Hepatocyte (in vitro differentiated cells): ENCODE measurements around the gene USP10. TPM values are rescaled to one million over a fixed set of nuclear protein-coding genes. Genes with fewer than 3 reads are reported as not detected.

Experiments used
- DNase-seq: peaks from one replicate; pipeline ENCODE4 v3.0.0-alpha.2; 2016; ENCODE audit warnings: low spot score
- H2AFZ ChIP-seq: fragments of 200-600 bp; sonication (generic); 2 replicates; pipeline ENCODE4 v1.6.0; 2016; ENCODE audit warnings: antibody characterized with exemption, mild to moderate bottlenecking
- H3K27ac ChIP-seq: fragments of 200-600 bp; sonication (generic); 2 replicates; pipeline ENCODE4 v1.5.1; 2016; ENCODE audit warnings: mild to moderate bottlenecking
- H3K27me3 ChIP-seq: fragments of 200-600 bp; sonication (generic); 2 replicates; pipeline ENCODE4 v1.6.1; 2016
- H3K36me3 ChIP-seq: fragments of 200-600 bp; sonication (generic); replicated peaks from 2 replicates; pipeline ENCODE4 v1.5.1; 2016; ENCODE audit warnings: low read depth; ENCODE audit not compliant: insufficient read depth
- H3K4me1 ChIP-seq: fragments of 200-600 bp; sonication (generic); 2 replicates; pipeline ENCODE4 v1.5.1; 2016; ENCODE audit warnings: mild to moderate bottlenecking, moderate library complexity; ENCODE audit not compliant: insufficient read depth
- H3K4me2 ChIP-seq: fragments of 200-600 bp; sonication (generic); 2 replicates; pipeline ENCODE4 v1.6.0; 2016
- H3K4me3 ChIP-seq: fragments of 200-600 bp; sonication (generic); 2 replicates; pipeline ENCODE4 v1.5.1; 2016; ENCODE audit warnings: mild to moderate bottlenecking
- H3K79me2 ChIP-seq: fragments of 200-600 bp; sonication (generic); 2 replicates; pipeline ENCODE4 v1.6.0; 2017; ENCODE audit warnings: mild to moderate bottlenecking
- H3K9me2 ChIP-seq: fragments of 200-600 bp; sonication (generic); replicated peaks from 2 replicates; pipeline ENCODE4 v1.6.0; 2017; ENCODE audit warnings: mild to moderate bottlenecking; ENCODE audit not compliant: insufficient read depth
- H3K9me3 ChIP-seq: fragments of 200-600 bp; sonication (generic); 2 replicates; pipeline ENCODE4 v1.5.1; 2016; ENCODE audit warnings: low read depth, mild to moderate bottlenecking
- H4K20me1 ChIP-seq: fragments of 200-600 bp; sonication (generic); 2 replicates; pipeline ENCODE4 v1.6.0; 2016; ENCODE audit warnings: mild to moderate bottlenecking; ENCODE audit not compliant: insufficient read depth, poor library complexity, severe bottlenecking
- CTCF ChIP-seq: fragments of 200-600 bp; sonication (generic); IDR thresholded peaks from 2 replicates; pipeline ENCODE4 v1.5.1; 2016; ENCODE audit warnings: antibody characterized with exemption, mild to moderate bottlenecking; ENCODE audit not compliant: poor library complexity
- EZH2 ChIP-seq: fragments of 200-600 bp; sonication (generic); IDR thresholded peaks from 2 replicates; pipeline ENCODE4 v1.6.1; 2016; ENCODE audit warnings: antibody characterized with exemption, mild to moderate bottlenecking, borderline replicate concordance
- EZH2phosphoT487 ChIP-seq: fragments of 200-600 bp; sonication (generic); IDR thresholded peaks from one replicate; pipeline ENCODE4 v1.6.1; 2018; ENCODE audit warnings: antibody characterized with exemption, mild to moderate bottlenecking, low read depth, moderate library complexity; ENCODE audit not compliant: unreplicated experiment, severe bottlenecking
- WGBS: methylation state at CpG from one replicate; pipeline ENCODE4 v1.1.6; 2016; ENCODE audit warnings: low lambda C conversion rate; ENCODE audit errors: missing lambda C conversion rate; 5-methylcytosine and 5-hydroxymethylcytosine counted together
- polyA plus RNA-seq: library from polyadenylated mRNA; unstranded; fragments of >200 nt; fragmentation: Nextera tagmentation; extraction: Ambion mirVana; gene quantifications from 2 replicates; pipeline ENCODE4 v1.2.1, GENCODE V29; 2016
- total RNA-seq: library from RNA; depleted of rRNA; stranded (reverse); fragments of >200 nt; gene quantifications from 2 replicates; pipeline ENCODE4 v1.2.3, GENCODE V29; 2014

Gene USP10
- total and polyA plus RNA-seq, 2 experiments from 2014 or later = 53.1 to 62.4 TPM

- TF ChIP-seq EZH2 (no peak), CTCF (no peak), EZH2phosphoT487 (no peak)
These were observed 29.7 kb upstream of the USP10 start for GRCh38 chr16:84670063-84670462.

GRCh38 chr16:84672276-84673202 lies 27.3 kb upstream of the USP10 start:
- H2AFZ ChIP-seq = no peak overlapping the region
- no peaks in the 10 kb centered on the region for H3K9me3 ChIP-seq
- H3K4me1 ChIP-seq = no peaks in the 10 kb centered on the region
- peak; percentile 83 for DNase-seq
- TF ChIP-seq EZH2 (no peak), CTCF (peak; percentile 78)
- no peaks in the 10 kb centered on the region for H3K9me2 ChIP-seq
- H3K4me3 ChIP-seq = no peak overlapping the region
- H3K27me3 ChIP-seq = no peaks in the 10 kb centered on the region
- no peaks in the 10 kb centered on the region for H4K20me1 ChIP-seq
- H3K27ac ChIP-seq = no peak overlapping the region
- no peaks in the 10 kb centered on the region for H3K36me3 ChIP-seq
- no peaks in the 10 kb centered on the region for H3K79me2 ChIP-seq
- no peak overlapping the region for H3K4me2 ChIP-seq
- 61% methylated on average over 26 of the region's 26 CpGs for WGBS

More at GRCh38 chr16:84670063-84670462, 29.7 kb upstream of the USP10 start:
- Histone ChIP-seq H4K20me1 (no peaks in the 10 kb centered on the region), H3K9me3 (no peaks in the 10 kb centered on the region), H3K27ac (no peak overlapping the region), H3K36me3 (no peaks in the 10 kb centered on the region), H2AFZ (no peak overlapping the region), H3K4me1 (no peaks in the 10 kb centered on the region), H3K9me2 (no peaks in the 10 kb centered on the region), H3K79me2 (no peaks in the 10 kb centered on the region), H3K4me3 (no peak overlapping the region), H3K4me2 (no peak overlapping the region), H3K27me3 (no peaks in the 10 kb centered on the region)
- WGBS = 91% methylated on average over 12 of the region's 12 CpGs
- DNase-seq = no peak

- no peak overlapping the region for H3K4me2 ChIP-seq
- H3K9me2 ChIP-seq = no peaks in the 10 kb centered on the region
- no peaks in the 10 kb centered on the region for H3K4me1 ChIP-seq
- H3K9me3 ChIP-seq = no peaks in the 10 kb centered on the region
- no peak overlapping the region for H2AFZ ChIP-seq
- no peak overlapping the region for H3K27ac ChIP-seq
- H3K4me3 ChIP-seq = no peak overlapping the region
- no peaks in the 10 kb centered on the region for H3K79me2 ChIP-seq
- H3K36me3 ChIP-seq = no peaks in the 10 kb centered on the region
- TF ChIP-seq EZH2 = no peak
- no peak for TF ChIP-seq CTCF
- TF ChIP-seq EZH2phosphoT487 = no peak
- DNase-seq = no peak
- 86% methylated on average over 3 of the region's 3 CpGs for WGBS
- H3K27me3 ChIP-seq = no peaks in the 10 kb centered on the region
- H4K20me1 ChIP-seq = no peaks in the 10 kb centered on the region
These were observed 26.6 kb upstream of the USP10 start for GRCh38 chr16:84673203-84673535.
